HepG2 (cell line): ENCODE measurements around the gene MED13. TPM values are rescaled to one million over a fixed set of nuclear protein-coding genes. Genes with fewer than 3 reads are reported as not detected.

ENCODE experiments used
- ATAC-seq: fragments of 200-7000 bp; cut with Tn5 transposase; 3 replicates; pipeline ENCODE4 v1.9.1; 2020; ENCODE audit warnings: mild to moderate bottlenecking, moderate library complexity
- BruUV-seq: library from RNA; stranded (reverse); fragments of 400-500 nt; replicated peaks from 2 replicates; lab custom pipeline; 2021; lab: Mats Ljungman, UMichigan
- CTCF ChIA-PET: fragments of 300-600 bp; formaldehyde crosslinking; extraction: SDS; loops from one replicate; lab custom pipeline; 2021; ENCODE audit warnings: low total read pairs, inconsistent platforms, low intra/inter-chr PET ratio; lab: Yijun Ruan, JAX
- POLR2A ChIA-PET: fragments of 350-600 bp; sonication (Branson Sonifier 250); formaldehyde crosslinking; loops from one replicate; lab custom pipeline; 2020; ENCODE audit warnings: antibody characterized with exemption, inconsistent platforms; lab: Yijun Ruan, JAX
- DNase-seq: peaks from one replicate; pipeline ENCODE4 v3.0.0-alpha.2; 2015; ENCODE audit warnings: low spot score
- FAIRE-seq: peaks from 3 replicates; lab custom pipeline; 2011; peaks lifted over from hg19 to GRCh38; lab: Jason Lieb, UNC
- H2AFZ ChIP-seq: one replicate; pipeline ENCODE4 v1.6.1; 2011; ENCODE audit warnings: low read length, inconsistent platforms
- H3K27ac ChIP-seq: fragments of 300-600 bp; 3 replicates; pipeline ENCODE4 v1.8.0; 2011; ENCODE audit warnings: mixed run types, mild to moderate bottlenecking, mixed read lengths, low read length, inconsistent platforms; ENCODE audit not compliant: insufficient read depth; ENCODE audit errors: extremely low read length
- H3K27me3 ChIP-seq, 2 experiments: fragments of 200-600 bp in 1 of 2; 2 replicates in 1 of 2; 3 replicates in 1 of 2; pipeline versions ENCODE4 v1.6.0 to v1.8.0; 2011; ENCODE audit warnings: low read length in 2 of 2, mild to moderate bottlenecking in 2 of 2, moderate library complexity in 2 of 2, inconsistent platforms in 1 of 2; ENCODE audit not compliant: insufficient read depth in 2 of 2, control insufficient read depth in 1 of 2
- H3K36me3 ChIP-seq, 2 experiments: fragments of 200-600 bp in 1 of 2; replicated peaks in 1 of 2; 2 replicates in 1 of 2; 3 replicates in 1 of 2; pipeline versions ENCODE4 v1.5.1 to v1.8.0; 2011; ENCODE audit warnings: low read length in 2 of 2, inconsistent platforms in 1 of 2; ENCODE audit not compliant: insufficient read depth in 2 of 2, control insufficient read depth in 1 of 2
- H3K4me1 ChIP-seq: 2 replicates; pipeline ENCODE4 v1.5.1; 2012; ENCODE audit warnings: low read length, inconsistent platforms; ENCODE audit not compliant: insufficient read depth
- H3K4me2 ChIP-seq: 2 replicates; pipeline ENCODE4 v1.6.0; 2011; ENCODE audit warnings: low read depth, low read length, inconsistent platforms
- H3K4me3 ChIP-seq, 3 experiments: fragments of 200-600 bp in 1 of 3; sonication (generic), shearing (Covaris generic) in 1 of 3; replicated peaks in 1 of 3; 2 replicates each; pipeline ENCODE4 v1.5.1; 2011 to 2016; ENCODE audit warnings: low read length in 3 of 3, inconsistent platforms in 2 of 3, low read depth in 2 of 3, mild to moderate bottlenecking in 2 of 3, control low read depth in 1 of 3, mixed read lengths in 1 of 3; ENCODE audit not compliant: insufficient read depth in 1 of 3
- H3K79me2 ChIP-seq: one replicate; pipeline ENCODE4 v1.6.1; 2011; ENCODE audit warnings: low read length, inconsistent platforms; ENCODE audit not compliant: insufficient read depth
- H3K9ac ChIP-seq: 2 replicates; pipeline ENCODE4 v1.6.0; 2011; ENCODE audit warnings: mild to moderate bottlenecking, low read depth, low read length, inconsistent platforms; ENCODE audit not compliant: insufficient read depth
- H3K9me3 ChIP-seq: 2 replicates; pipeline ENCODE4 v1.5.1; 2012; ENCODE audit warnings: mild to moderate bottlenecking, low read length
- H4K20me1 ChIP-seq: 2 replicates; pipeline ENCODE4 v1.6.0; 2011; ENCODE audit warnings: inconsistent platforms, mild to moderate bottlenecking, low read length, moderate library complexity; ENCODE audit not compliant: insufficient read depth
- ATF7 ChIP-seq, 2 experiments: fragments of 450-650 bp in 1 of 2; sonication (generic) in 1 of 2; formaldehyde crosslinking in 1 of 2; IDR thresholded peaks; 2 replicates each; pipeline versions ENCODE4 v1.4.0 to v1.6.1; 2016 to 2020; ENCODE audit warnings: antibody characterized with exemption in 1 of 2, mild to moderate bottlenecking in 1 of 2, missing genetic modification reagents in 1 of 2
- ETV5 ChIP-seq: IDR thresholded peaks from 2 replicates; pipeline ENCODE4 v1.6.1; 2018; ENCODE audit warnings: missing biosample characterization, missing genetic modification reagents, inconsistent platforms, borderline replicate concordance
- SAP130 ChIP-seq: IDR thresholded peaks from 2 replicates; pipeline ENCODE4 v1.6.1; 2016; ENCODE audit warnings: low read depth
- SOX5 ChIP-seq: IDR thresholded peaks from 2 replicates; pipeline ENCODE4 v1.6.1; 2016; ENCODE audit warnings: borderline replicate concordance
- SP1 ChIP-seq, 2 experiments: fragments of 450-650 bp in 1 of 2; sonication (generic) in 1 of 2; formaldehyde crosslinking in 1 of 2; IDR thresholded peaks; 2 replicates each; pipeline versions ENCODE4 v1.4.0 to v1.6.1; 2016 to 2020; ENCODE audit warnings: missing genetic modification reagents in 1 of 2
- SP5 ChIP-seq: IDR thresholded peaks from 2 replicates; pipeline ENCODE4 v1.6.1; 2016; ENCODE audit warnings: low read depth, borderline replicate concordance
- TCF7 ChIP-seq: sonication (generic); IDR thresholded peaks from 2 replicates; pipeline ENCODE4 v1.6.1; 2016; ENCODE audit warnings: antibody characterized with exemption, low read depth
- ZNF20 ChIP-seq: sonication (generic); formaldehyde crosslinking; IDR thresholded peaks from 2 replicates; pipeline ENCODE4 v1.4.0; 2020; ENCODE audit warnings: mild to moderate bottlenecking, moderate library complexity, missing genetic modification reagents
- WGBS: methylation state at CpG from one replicate; pipeline ENCODE4 v1.1.6; 2017; ENCODE audit warnings: low lambda C conversion rate; 5-methylcytosine and 5-hydroxymethylcytosine counted together
- in situ Hi-C: cut with HindIII; loops from 2 replicates; pipeline ENCODE4 v1.10.0; 2017; ENCODE audit warnings: low pct_unique_long_range_greater_than_20kb; ENCODE audit not compliant: extremely low pct_ligation_motif_present
- intact Hi-C: fragments of 100-400 bp; cut with micrococcal nuclease; formaldehyde crosslinking; loops from one replicate; pipeline ENCODE4 v1.10.0; 2022; ENCODE audit not compliant: unreplicated experiment
- polyA plus RNA-seq, 8 experiments: library from polyadenylated mRNA; depleted of rRNA in 3 of 8; stranded (reverse) in 7 of 8; unstranded in 1 of 8; fragments of >200 nt; fragmentation: Illumina TruSeq in 4 of 8; extraction: Trizol in 4 of 8; gene quantifications; 2 replicates each; pipeline versions ENCODE4 v1.2.1 to v1.2.3, GENCODE V29; 2011 to 2016; ENCODE audit warnings: low read depth in 4 of 8, missing spikeins in 1 of 8, mixed read lengths in 1 of 8; ENCODE audit not compliant: insufficient read depth in 1 of 8
- total RNA-seq, 5 experiments: library from RNA; depleted of rRNA; stranded (reverse); fragments of >200 nt; fragmentation: Illumina TruSeq; extraction: Trizol; gene quantifications; 2 replicates each; pipeline ENCODE4 v1.2.3, GENCODE V29; 2016; ENCODE audit warnings: low read depth in 1 of 5
- TF ChIP-seq, protein P1 (sequence below): sonication (generic); formaldehyde crosslinking; IDR thresholded peaks from 2 replicates; pipeline ENCODE4 v1.4.0; 2020; ENCODE audit warnings: missing genetic modification reagents, mild to moderate bottlenecking, borderline replicate concordance

MED13 gene
- total and polyA plus RNA-seq, 2 of the 13 experiments (the other 11 are each of a cell fraction or from before 2014, with no cell fraction given), result 27.4 to 69.1 TPM

DNA sequence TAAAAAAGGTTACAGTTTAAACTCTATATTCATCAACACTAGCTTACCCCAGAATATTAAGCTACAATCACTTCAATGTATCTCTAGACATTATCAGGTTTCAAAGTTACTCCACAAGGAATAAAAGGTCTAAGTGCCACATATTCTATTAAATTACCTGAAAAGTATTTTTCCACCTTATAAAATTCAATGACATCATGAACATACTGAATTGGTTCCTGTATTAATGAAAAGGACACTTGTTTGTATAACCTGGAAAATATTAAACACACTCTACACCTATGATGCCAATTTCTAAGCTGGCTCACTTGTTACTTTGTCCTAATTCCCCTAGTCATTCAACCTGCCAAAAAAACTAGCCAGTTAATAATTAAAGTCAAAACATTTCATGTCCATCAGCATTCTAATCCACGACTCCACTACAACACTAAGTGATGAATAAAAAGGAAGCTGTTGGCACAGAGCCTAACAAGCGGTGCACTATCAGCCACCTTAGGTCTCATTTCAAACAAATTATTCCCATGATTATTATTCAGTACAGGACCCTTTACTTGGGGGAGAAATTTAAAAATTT, 12.2 kb downstream of the MED13 start:
- no peak overlapping the region for H3K27ac ChIP-seq
- FAIRE-seq (no peak), DNase-seq (no peak), ATAC-seq (no peak)
- peaks cover 10 to 65% of the 10 kb centered on the region in 2 experiments for H3K36me3 ChIP-seq
- peaks cover 56% of the 10 kb centered on the region for H3K4me1 ChIP-seq
- intact Hi-C loops (no loop called here), in situ Hi-C loops (no loop called here)
- H2AFZ ChIP-seq, result no peak overlapping the region
- H3K9me3 ChIP-seq, result no peaks in the 10 kb centered on the region
- H4K20me1 ChIP-seq, result peaks cover 16% of the 10 kb centered on the region; the same call in 1 of the 2 replicates
- ChIA-PET POLR2A (interaction anchor here (0.6 to 2.9 kb wide), 3 partner anchors 9 to 56 kb away, joined by 3 to 14 read pairs (median 9); no protein-coding TSS in a partner anchor), CTCF (no interaction called here)
- H3K79me2 ChIP-seq, result peaks cover 67% of the 10 kb centered on the region
- 84% methylated on average over 2 of the region's 2 CpGs for whole genome bisulfite sequencing
- H3K4me3 ChIP-seq, result no peak overlapping the region
- BruUV-seq, result no TSS peak
- TF ChIP-seq SP1 (IDR thresholded peaks at IDR 0.05), result no peak
- no peak for TF ChIP-seq SP1 (CRISPR knock-in tag; IDR thresholded peaks at IDR 0.05)
- peak; percentile 59 for TF ChIP-seq ATF7 (IDR thresholded peaks at IDR 0.05)
- no peak for TF ChIP-seq ATF7 (CRISPR knock-in tag; IDR thresholded peaks at IDR 0.05)
- no peak overlapping the region for H3K4me2 ChIP-seq
- H3K9ac ChIP-seq, result no peak overlapping the region
- no peaks in the 10 kb centered on the region for H3K27me3 ChIP-seq

DNA sequence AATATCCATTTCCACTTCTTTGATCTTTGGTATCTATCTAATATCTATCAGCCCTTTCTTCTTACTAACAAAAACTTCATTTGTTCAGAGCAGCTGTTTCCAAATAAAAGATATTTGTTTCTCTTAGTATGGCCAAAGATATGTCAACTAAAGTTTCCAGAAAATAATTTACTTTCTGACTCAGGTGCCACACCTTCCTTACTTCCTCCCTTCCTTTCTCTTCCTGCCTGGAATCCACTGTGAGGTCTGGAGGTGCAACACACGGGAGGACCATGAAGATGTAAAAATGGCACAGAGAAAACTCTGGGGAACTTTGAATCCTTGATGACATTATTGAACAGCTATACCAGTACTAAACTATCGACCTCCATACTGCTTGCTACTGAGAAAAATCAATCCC, 14.0 kb downstream of the MED13 start:
- Histone ChIP-seq H3K27ac (peak overlapping the region; percentile 12), H4K20me1 (peaks cover 5% of the 10 kb centered on the region; the same call in 1 of the 2 replicates), H3K4me3 (no peak overlapping the region), H3K9ac (no peak overlapping the region), H3K9me3 (no peaks in the 10 kb centered on the region), H3K79me2 (peaks cover 62% of the 10 kb centered on the region), H3K27me3 (no peaks in the 10 kb centered on the region), H3K4me1 (peaks cover 43% of the 10 kb centered on the region), H3K4me2 (no peak overlapping the region), H2AFZ (no peak overlapping the region), H3K36me3 (peaks cover 9 to 69% of the 10 kb centered on the region in 2 experiments)
- intact Hi-C loops, result no loop called here
- ATAC-seq (peak; percentile 27; the same call in 1 of the 3 replicates), DNase-seq (peak; percentile 33), FAIRE-seq (no peak)
- CTCF ChIA-PET, result no interaction called here
- WGBS, result 76% methylated on average over 2 of the region's 2 CpGs
- BruUV-seq, result no TSS peak
- POLR2A ChIA-PET, result interaction anchor here (1.6 kb wide), 1 partner anchor 15 kb away, joined by 5 read pairs; no protein-coding TSS in a partner anchor
- TF ChIP-seq SP5 (CRISPR knock-in tag) (0 out of 2 replicates have a peak, but pooled peaks have one; percentile 9), ZNF20 (CRISPR knock-in tag) (no peak), SAP130 (0 out of 2 replicates have a peak, but pooled peaks have one; percentile 17), SOX5 (CRISPR knock-in tag) (peak; percentile 51; the same call in 1 of the 2 replicates), TCF7 (0 out of 2 replicates have a peak, but pooled peaks have one; percentile 9), ETV5 (CRISPR knock-in tag) (peak; percentile 44; the same call in 1 of the 2 replicates)
- TF ChIP-seq, protein P1, sequence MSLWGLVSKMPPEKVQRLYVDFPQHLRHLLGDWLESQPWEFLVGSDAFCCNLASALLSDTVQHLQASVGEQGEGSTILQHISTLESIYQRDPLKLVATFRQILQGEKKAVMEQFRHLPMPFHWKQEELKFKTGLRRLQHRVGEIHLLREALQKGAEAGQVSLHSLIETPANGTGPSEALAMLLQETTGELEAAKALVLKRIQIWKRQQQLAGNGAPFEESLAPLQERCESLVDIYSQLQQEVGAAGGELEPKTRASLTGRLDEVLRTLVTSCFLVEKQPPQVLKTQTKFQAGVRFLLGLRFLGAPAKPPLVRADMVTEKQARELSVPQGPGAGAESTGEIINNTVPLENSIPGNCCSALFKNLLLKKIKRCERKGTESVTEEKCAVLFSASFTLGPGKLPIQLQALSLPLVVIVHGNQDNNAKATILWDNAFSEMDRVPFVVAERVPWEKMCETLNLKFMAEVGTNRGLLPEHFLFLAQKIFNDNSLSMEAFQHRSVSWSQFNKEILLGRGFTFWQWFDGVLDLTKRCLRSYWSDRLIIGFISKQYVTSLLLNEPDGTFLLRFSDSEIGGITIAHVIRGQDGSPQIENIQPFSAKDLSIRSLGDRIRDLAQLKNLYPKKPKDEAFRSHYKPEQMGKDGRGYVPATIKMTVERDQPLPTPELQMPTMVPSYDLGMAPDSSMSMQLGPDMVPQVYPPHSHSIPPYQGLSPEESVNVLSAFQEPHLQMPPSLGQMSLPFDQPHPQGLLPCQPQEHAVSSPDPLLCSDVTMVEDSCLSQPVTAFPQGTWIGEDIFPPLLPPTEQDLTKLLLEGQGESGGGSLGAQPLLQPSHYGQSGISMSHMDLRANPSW (CRISPR knock-in tag), result no peak
- in situ Hi-C loops, result no loop called here
